T-cell (primary cell): ENCODE results near the gene MX1. TPM values are rescaled to one million over a fixed set of nuclear protein-coding genes. Genes with fewer than 3 reads are reported as not detected.

Source experiments
- ATAC-seq, 4 experiments: fragments of 200-7000 bp in 3 of 4; fragments of 150-1000 bp in 1 of 4; cut with Tn5 transposase; replicated peaks in 1 of 4; 1 replicate in 3 of 4; 2 replicates in 1 of 4; pipeline ENCODE4 v1.10.0; 2021; ENCODE audit warnings: moderate library complexity in 3 of 4, mild to moderate bottlenecking in 2 of 4, moderate number of reproducible peaks in 1 of 4
- CTCF ChIA-PET, 2 donors: fragments of 300-600 bp; sonication (Branson Sonifier 250); formaldehyde crosslinking; loops; one replicate each; lab custom pipeline; 2022; ENCODE audit warnings: antibody characterized with exemption in 2 of 2; lab: Charles Lee
- POLR2A ChIA-PET, 2 donors: fragments of 300-600 bp; sonication (Branson Sonifier 250); formaldehyde crosslinking; loops; one replicate each; lab custom pipeline; 2022; ENCODE audit warnings: antibody characterized with exemption in 2 of 2; lab: Charles Lee
- DNase-seq, 35 experiments: peaks; one replicate each; pipeline versions ENCODE4 v3.0.0 to v3.0.0-alpha.2; 2013 to 2023
- H3K27ac ChIP-seq: one replicate; pipeline ENCODE4 v1.5.1; 2013; ENCODE audit warnings: low read length
- H3K27me3 ChIP-seq, 2 experiments: replicated peaks in 1 of 2; 1 replicate in 1 of 2; 2 replicates in 1 of 2; pipeline versions ENCODE4 v1.6.1 to v1.7.0; 2013; ENCODE audit warnings: low read length in 1 of 2, mixed read lengths in 1 of 2; ENCODE audit not compliant: control insufficient read depth in 2 of 2, insufficient read depth in 2 of 2; ENCODE audit errors: extremely low read depth in 1 of 2
- H3K36me3 ChIP-seq, 2 donors: 1 replicate in 1 of 2; 2 replicates in 1 of 2; pipeline versions ENCODE4 v1.6.1 to v1.7.0; 2013; ENCODE audit warnings: low read length in 1 of 2; ENCODE audit not compliant: control insufficient read depth in 2 of 2, insufficient read depth in 1 of 2; ENCODE audit errors: extremely low read depth in 1 of 2
- H3K4me1 ChIP-seq, 2 experiments: 1 replicate in 1 of 2; 2 replicates in 1 of 2; pipeline versions ENCODE4 v1.6.1 to v1.7.0; 2013; ENCODE audit warnings: low read length in 2 of 2, mixed read lengths in 1 of 2; ENCODE audit not compliant: insufficient read depth in 2 of 2, control insufficient read depth in 1 of 2; ENCODE audit errors: extremely low read depth in 1 of 2
- H3K4me3 ChIP-seq, 2 donors: 1 replicate in 1 of 2; 2 replicates in 1 of 2; pipeline versions ENCODE4 v1.5.1 to v1.7.0; 2013; ENCODE audit warnings: mild to moderate bottlenecking in 2 of 2, low read length in 1 of 2, moderate library complexity in 1 of 2; ENCODE audit not compliant: control insufficient read depth in 1 of 2; ENCODE audit errors: extremely low read depth in 1 of 2
- H3K9me3 ChIP-seq: 2 replicates; pipeline ENCODE4 v1.7.0; 2013
- H3K27ac Mint-ChIP-seq, 2 donors: one replicate each; pipeline ENCODE4 v1.8.0; 2020 to 2021; ENCODE audit warnings: mild to moderate bottlenecking in 2 of 2, mixed read lengths in 2 of 2
- H3K27me3 Mint-ChIP-seq, 2 donors: one replicate each; pipeline ENCODE4 v1.8.0; 2021 to 2022; ENCODE audit warnings: mixed read lengths in 2 of 2
- H3K36me3 Mint-ChIP-seq: one replicate; pipeline ENCODE4 v1.8.0; 2021; ENCODE audit warnings: mixed read lengths
- H3K4me1 Mint-ChIP-seq, 3 donors: one replicate each; pipeline ENCODE4 v1.8.0; 2020 to 2022; ENCODE audit warnings: mixed read lengths in 3 of 3, mild to moderate bottlenecking in 1 of 3
- H3K4me3 Mint-ChIP-seq, 3 donors: one replicate each; pipeline ENCODE4 v1.8.0; 2020 to 2022; ENCODE audit warnings: mild to moderate bottlenecking in 3 of 3, mixed read lengths in 3 of 3, moderate library complexity in 3 of 3
- H3K9me3 Mint-ChIP-seq, 3 donors: one replicate each; pipeline ENCODE4 v1.8.0; 2020 to 2022; ENCODE audit warnings: mixed read lengths in 3 of 3
- WGBS: methylation state at CpG from one replicate; pipeline ENCODE4 v1.1.5; 2013; ENCODE audit warnings: missing lambda C conversion rate; ENCODE audit not compliant: insufficient coverage; 5-methylcytosine and 5-hydroxymethylcytosine counted together
- total RNA-seq, 35 experiments: library from RNA in 6 of 35; stranded (reverse) in 6 of 35; fragments of 120-200 nt in 1 of 35; gene quantifications; one replicate each; pipeline versions ENCODE4 v1.2.1 to v1.2.4 and lab custom pipeline; 2013 to 2026

The MX1 gene
- total RNA-seq, 5 donors from 2014 or later (not counting 1 experiment from before 2014, with no cell fraction given), result 55.2 to 82.5 (median 68.7) TPM

DNA sequence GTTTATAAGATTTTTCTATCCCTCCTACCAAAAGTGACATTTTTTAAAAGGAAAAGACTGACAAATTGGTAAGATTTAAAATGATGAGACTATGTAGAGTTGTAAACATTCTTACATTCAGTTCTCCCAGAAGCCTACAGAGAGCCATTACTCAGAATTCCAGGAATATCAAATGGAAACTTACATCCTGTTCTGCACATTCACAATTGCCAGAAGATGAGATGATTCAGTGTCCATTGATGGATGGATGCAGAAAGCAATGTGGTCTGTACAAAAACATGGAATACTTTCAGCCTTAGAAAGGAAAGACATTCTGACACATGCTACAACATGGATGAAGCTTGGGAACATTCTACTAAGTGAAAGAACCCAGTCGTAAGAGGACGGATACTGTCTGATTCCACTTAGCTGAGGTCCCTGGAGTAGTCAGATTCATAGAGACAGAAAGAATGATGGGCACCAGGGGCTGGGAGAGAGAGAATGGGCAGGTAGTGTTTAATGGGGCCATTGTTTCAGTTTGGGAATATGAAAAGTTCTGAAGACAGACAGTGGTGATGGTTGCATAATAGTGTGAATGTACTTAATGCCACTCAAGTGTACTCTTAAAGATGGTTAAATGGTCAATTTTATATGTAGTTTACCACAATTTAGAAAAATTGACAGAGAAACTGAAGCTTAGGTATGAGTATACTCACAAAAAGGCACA lies 16.6 kb downstream of the MX1 start:
- no peak overlapping the region for H3K4me3 ChIP-seq
- ChIA-PET POLR2A (no interaction called here), CTCF (no interaction called here)
- WGBS, result no CpG with 5 or more reads among the region's 2 CpGs
- no peaks in the 10 kb centered on the region for H3K9me3 ChIP-seq
- H3K9me3 Mint-ChIP-seq, result no peaks in the 10 kb centered on the region
- DNase-seq (no peak), ATAC-seq (no peak)
- H3K36me3 ChIP-seq, result peaks cover 8 to 88% of the 10 kb centered on the region in 2 donors
- H3K4me3 Mint-ChIP-seq, result no peak overlapping the region
- peaks cover 0 to 2% (median 0%) of the 10 kb centered on the region in 3 donors for H3K4me1 Mint-ChIP-seq
- no peaks in the 10 kb centered on the region for H3K4me1 ChIP-seq
- no peak overlapping the region for H3K27ac Mint-ChIP-seq
- H3K27ac ChIP-seq, result no peak overlapping the region
- H3K36me3 Mint-ChIP-seq, result peaks cover 88% of the 10 kb centered on the region
- no peaks in the 10 kb centered on the region for H3K27me3 Mint-ChIP-seq
- no peaks in the 10 kb centered on the region for H3K27me3 ChIP-seq

GRCh38 chr21:41443562-41443961 lies 17.5 kb downstream of the MX1 start:
- H3K4me1 Mint-ChIP-seq, result no peaks in the 10 kb centered on the region
- DNase-seq (no peak), ATAC-seq (no peak)
- 93% methylated on average over 3 of the region's 7 CpGs for WGBS
- H3K27ac Mint-ChIP-seq, result peak overlapping the region in 1 of 2 donors; percentile 8
- Histone ChIP-seq H3K4me1 (no peaks in the 10 kb centered on the region), H3K27ac (no peak overlapping the region), H3K9me3 (no peaks in the 10 kb centered on the region), H3K27me3 (no peaks in the 10 kb centered on the region), H3K4me3 (no peak overlapping the region), H3K36me3 (peaks cover 5 to 81% of the 10 kb centered on the region in 2 donors)
- H3K27me3 Mint-ChIP-seq, result no peaks in the 10 kb centered on the region
- POLR2A ChIA-PET, result no interaction called here
- H3K36me3 Mint-ChIP-seq, result peaks cover 87% of the 10 kb centered on the region
- H3K9me3 Mint-ChIP-seq, result no peaks in the 10 kb centered on the region
- CTCF ChIA-PET, result no interaction called here
- no peak overlapping the region for H3K4me3 Mint-ChIP-seq

GRCh38 chr21:41444703-41445464 lies 18.8 kb downstream of the MX1 start:
- POLR2A ChIA-PET, result no interaction called here
- Mint-ChIP-seq H3K36me3 (peaks cover 87% of the 10 kb centered on the region), H3K27me3 (no peaks in the 10 kb centered on the region), H3K4me1 (no peaks in the 10 kb centered on the region), H3K9me3 (no peaks in the 10 kb centered on the region), H3K27ac (peak overlapping the region in 1 of 2 donors; percentile 48), H3K4me3 (no peak overlapping the region)
- Histone ChIP-seq H3K4me1 (no peaks in the 10 kb centered on the region), H3K27me3 (no peaks in the 10 kb centered on the region), H3K9me3 (no peaks in the 10 kb centered on the region), H3K36me3 (peaks cover 7 to 80% of the 10 kb centered on the region in 2 donors), H3K27ac (no peak overlapping the region), H3K4me3 (no peak overlapping the region)
- DNase-seq, result no peak
- ATAC-seq, result no peak
- CTCF ChIA-PET, result no interaction called here
- 87% methylated on average over 9 of the region's 13 CpGs for WGBS

DNA sequence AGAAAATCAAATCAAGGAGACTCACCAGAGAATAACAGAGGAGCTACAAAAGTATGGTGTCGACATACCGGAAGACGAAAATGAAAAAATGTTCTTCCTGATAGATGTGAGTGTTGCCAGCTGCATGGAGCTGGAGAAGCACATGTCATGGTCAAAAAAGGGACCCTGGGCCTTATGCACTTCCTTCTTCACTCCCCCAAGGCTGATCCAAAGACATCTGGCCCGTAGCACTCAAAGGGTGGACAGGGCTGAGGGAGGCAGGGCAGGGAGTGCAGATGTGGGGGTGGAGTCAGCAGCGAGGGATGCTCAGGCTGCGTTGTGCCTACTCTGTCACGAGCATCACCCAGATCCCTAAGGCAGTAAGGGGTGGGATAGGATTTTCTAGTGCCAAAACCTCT lies 19.4 kb downstream of the MX1 start:
- H3K27ac ChIP-seq, result no peak overlapping the region
- Mint-ChIP-seq H3K4me1 (no peaks in the 10 kb centered on the region), H3K36me3 (peaks cover 86% of the 10 kb centered on the region), H3K27me3 (no peaks in the 10 kb centered on the region), H3K27ac (peak overlapping the region in 1 of 2 donors; percentile 48), H3K9me3 (no peaks in the 10 kb centered on the region), H3K4me3 (no peak overlapping the region)
- H3K36me3 ChIP-seq, result peaks cover 7 to 81% of the 10 kb centered on the region in 2 donors
- DNase-seq (no peak), ATAC-seq (no peak)
- CTCF ChIA-PET, result no interaction called here
- no peaks in the 10 kb centered on the region for H3K4me1 ChIP-seq
- H3K9me3 ChIP-seq, result no peaks in the 10 kb centered on the region
- no CpG with 5 or more reads among the region's 7 CpGs for WGBS
- no peaks in the 10 kb centered on the region for H3K27me3 ChIP-seq
- H3K4me3 ChIP-seq, result no peak overlapping the region
- POLR2A ChIA-PET, result no interaction called here

DNA sequence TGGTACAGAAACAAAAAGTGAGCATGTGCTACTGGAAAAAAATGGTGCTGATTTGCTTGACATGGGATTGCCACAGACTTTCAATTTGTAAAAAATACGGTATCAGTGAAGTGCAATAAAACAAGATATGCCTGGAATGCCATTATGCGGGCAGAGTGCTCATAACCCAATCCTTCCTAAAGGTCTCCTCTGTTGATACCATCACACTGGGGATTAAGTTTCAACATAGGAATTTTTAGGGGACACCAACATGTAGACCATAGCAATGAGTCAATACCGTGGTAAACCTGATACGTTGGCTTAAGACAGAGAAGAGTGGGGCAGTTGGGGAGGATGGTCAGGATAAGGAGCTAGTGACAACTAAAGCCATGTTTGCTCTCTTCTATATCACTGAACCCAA lies 20.5 kb downstream of the MX1 start:
- peaks cover 3 to 70% of the 10 kb centered on the region in 2 donors for H3K36me3 ChIP-seq
- no peak overlapping the region for H3K4me3 Mint-ChIP-seq
- ChIA-PET POLR2A (no interaction called here), CTCF (no interaction called here)
- no peaks in the 10 kb centered on the region for H3K4me1 Mint-ChIP-seq
- H3K9me3 Mint-ChIP-seq, result no peaks in the 10 kb centered on the region
- H3K36me3 Mint-ChIP-seq, result peaks cover 83% of the 10 kb centered on the region
- H3K4me1 ChIP-seq, result no peaks in the 10 kb centered on the region
- no peak overlapping the region for H3K27ac ChIP-seq
- no peaks in the 10 kb centered on the region for H3K27me3 ChIP-seq
- no peak for ATAC-seq
- no peak for DNase-seq
- H3K4me3 ChIP-seq, result no peak overlapping the region
- 100% methylated on average over 1 of the region's 4 CpGs for WGBS
- no peaks in the 10 kb centered on the region for H3K27me3 Mint-ChIP-seq
- H3K27ac Mint-ChIP-seq, result no peak overlapping the region
- H3K9me3 ChIP-seq, result no peaks in the 10 kb centered on the region

DNA sequence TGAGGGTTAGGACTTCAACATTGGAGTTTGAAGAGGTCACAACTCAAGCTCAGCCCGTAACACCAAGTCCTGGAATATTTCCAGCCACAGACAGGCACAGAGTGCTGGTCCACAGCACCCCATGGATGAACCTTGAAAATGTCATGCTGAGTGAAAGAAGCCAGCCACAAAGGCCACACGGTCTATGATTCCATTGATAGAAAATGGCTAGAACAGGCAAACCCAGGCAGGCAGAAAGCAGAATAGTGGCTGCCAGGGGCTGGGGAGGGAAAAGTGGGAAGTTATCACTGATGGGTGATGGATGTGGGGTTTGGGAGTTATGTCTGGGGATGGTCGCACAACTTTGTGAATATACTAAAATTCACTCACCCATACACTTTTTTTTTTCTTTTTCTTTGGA lies 21.3 kb downstream of the MX1 start:
- H3K4me1 Mint-ChIP-seq, result no peaks in the 10 kb centered on the region
- peak overlapping the region in 1 of 2 donors; percentile 61 for H3K27ac Mint-ChIP-seq
- no peak for DNase-seq
- no peak for ATAC-seq
- no peak overlapping the region for H3K27ac ChIP-seq
- 100% methylated on average over 2 of the region's 3 CpGs for WGBS
- H3K4me3 Mint-ChIP-seq, result no peak overlapping the region
- H3K4me1 ChIP-seq, result no peaks in the 10 kb centered on the region
- H3K27me3 Mint-ChIP-seq, result no peaks in the 10 kb centered on the region
- no peaks in the 10 kb centered on the region for H3K9me3 ChIP-seq
- ChIA-PET POLR2A (no interaction called here), CTCF (no interaction called here)
- no peak overlapping the region for H3K4me3 ChIP-seq
- H3K27me3 ChIP-seq, result no peaks in the 10 kb centered on the region
- H3K36me3 ChIP-seq, result peaks cover 3 to 65% of the 10 kb centered on the region in 2 donors
- H3K9me3 Mint-ChIP-seq, result no peaks in the 10 kb centered on the region
- peaks cover 83% of the 10 kb centered on the region for H3K36me3 Mint-ChIP-seq
